ENCODE data around the gene PRR16.
"Not testable (repeated sequence)": the region's sequence is repeated elsewhere in the genome, so short reads cannot be mapped to it uniquely, and the experiment has no call there.

PRR16 gene

GRCh38 chr5:120450910-120451309, 13.2 kb upstream of the PRR16 start:
- Histone ChIP-seq H3K27me3 (replicated peaks in 2 of 5; ENCODE audit: control insufficient read depth in 4 of 5, insufficient read depth in 5 of 5, low read length in 4 of 5) (no peaks in the 10 kb centered on the region), H3K27ac (ENCODE audit: insufficient read depth in 1 of 2, low read depth in 1 of 2, low read length in 2 of 2, poor library complexity in 1 of 2, severe bottlenecking in 2 of 2) (no peak overlapping the region), H3K9me3 (ENCODE audit: control extremely low read depth in 1 of 5, control insufficient read depth in 4 of 5, insufficient read depth in 2 of 5, low read depth in 1 of 5, low read length in 4 of 5) (no peaks in the 10 kb centered on the region), H3K4me3 (ENCODE audit: control insufficient read depth in 1 of 7, extremely low read depth in 1 of 7, insufficient read depth in 4 of 7, low read depth in 2 of 7, low read length in 6 of 7) (no peak overlapping the region), H3K4me1 (ENCODE audit: control extremely low read depth in 1 of 4, control insufficient read depth in 4 of 4, insufficient read depth in 4 of 4, low read length in 3 of 4) (no peaks in the 10 kb centered on the region), H3K36me3 (ENCODE audit: control insufficient read depth in 4 of 4, insufficient read depth in 4 of 4, low read length in 3 of 4) (no peaks in the 10 kb centered on the region)
- POLR2A ChIA-PET, result no interaction called here
- 96% methylated on average over 5 of the region's 5 CpGs for WGBS (ENCODE audit: insufficient coverage)
- CTCF ChIA-PET, result no interaction called here
- no peak for DNase-seq

GRCh38 chr5:120451445-120451844, 12.7 kb upstream of the PRR16 start:
- 98% methylated on average over 6 of the region's 9 CpGs for WGBS (ENCODE audit: insufficient coverage)
- Histone ChIP-seq H3K4me3 (ENCODE audit: control insufficient read depth in 1 of 7, extremely low read depth in 1 of 7, insufficient read depth in 4 of 7, low read depth in 2 of 7, low read length in 6 of 7) (no peak overlapping the region), H3K9me3 (ENCODE audit: control extremely low read depth in 1 of 5, control insufficient read depth in 4 of 5, insufficient read depth in 2 of 5, low read depth in 1 of 5, low read length in 4 of 5) (no peaks in the 10 kb centered on the region), H3K27ac (ENCODE audit: insufficient read depth in 1 of 2, low read depth in 1 of 2, low read length in 2 of 2, poor library complexity in 1 of 2, severe bottlenecking in 2 of 2) (no peak overlapping the region), H3K4me1 (ENCODE audit: control extremely low read depth in 1 of 4, control insufficient read depth in 4 of 4, insufficient read depth in 4 of 4, low read length in 3 of 4) (no peaks in the 10 kb centered on the region), H3K36me3 (ENCODE audit: control insufficient read depth in 4 of 4, insufficient read depth in 4 of 4, low read length in 3 of 4) (no peaks in the 10 kb centered on the region), H3K27me3 (replicated peaks in 2 of 5; ENCODE audit: control insufficient read depth in 4 of 5, insufficient read depth in 5 of 5, low read length in 4 of 5) (no peaks in the 10 kb centered on the region)
- ChIA-PET CTCF (no interaction called here), POLR2A (no interaction called here)
- DNase-seq, result no peak

- no peak overlapping the region for H3K4me3 ChIP-seq (ENCODE audit: control insufficient read depth in 1 of 7, extremely low read depth in 1 of 7, insufficient read depth in 4 of 7, low read depth in 2 of 7, low read length in 6 of 7)
- H3K27me3 ChIP-seq (replicated peaks in 2 of 5; ENCODE audit: control insufficient read depth in 4 of 5, insufficient read depth in 5 of 5, low read length in 4 of 5), result no peaks in the 10 kb centered on the region
- H3K36me3 ChIP-seq (ENCODE audit: control insufficient read depth in 4 of 4, insufficient read depth in 4 of 4, low read length in 3 of 4), result no peaks in the 10 kb centered on the region
- H3K27ac ChIP-seq (ENCODE audit: insufficient read depth in 1 of 2, low read depth in 1 of 2, low read length in 2 of 2, poor library complexity in 1 of 2, severe bottlenecking in 2 of 2), result no peak overlapping the region
- POLR2A ChIA-PET, result no interaction called here
- no peaks in the 10 kb centered on the region for H3K4me1 ChIP-seq (ENCODE audit: control extremely low read depth in 1 of 4, control insufficient read depth in 4 of 4, insufficient read depth in 4 of 4, low read length in 3 of 4)
- no peaks in the 10 kb centered on the region for H3K9me3 ChIP-seq (ENCODE audit: control extremely low read depth in 1 of 5, control insufficient read depth in 4 of 5, insufficient read depth in 2 of 5, low read depth in 1 of 5, low read length in 4 of 5)
- CTCF ChIA-PET, result no interaction called here
- WGBS (ENCODE audit: insufficient coverage), result no CpG with 5 or more reads among the region's 1 CpG
- DNase-seq, result no peak
These were observed 11.6 kb upstream of the PRR16 start for GRCh38 chr5:120452471-120452870.

- POLR2A ChIA-PET, result no interaction called here
- no peak overlapping the region for H3K27ac ChIP-seq (ENCODE audit: insufficient read depth in 1 of 2, low read depth in 1 of 2, low read length in 2 of 2, poor library complexity in 1 of 2, severe bottlenecking in 2 of 2)
- CTCF ChIA-PET, result interaction anchor here (1.0 kb wide), 1 partner anchor 8 kb away, joined by 4 read pairs; no protein-coding TSS in a partner anchor
These were observed 9.9 kb upstream of the PRR16 start for GRCh38 chr5:120454094-120454798.

GRCh38 chr5:120456006-120456405, 8.1 kb upstream of the PRR16 start:
- H3K9me3 ChIP-seq (ENCODE audit: control extremely low read depth in 1 of 5, control insufficient read depth in 4 of 5, insufficient read depth in 2 of 5, low read depth in 1 of 5, low read length in 4 of 5), result no peaks in the 10 kb centered on the region
- CTCF ChIA-PET, result interaction anchor here (1.2 kb wide), 1 partner anchor 24 kb away, joined by 3 read pairs; no protein-coding TSS in a partner anchor
- WGBS (ENCODE audit: insufficient coverage), result no CpG with 5 or more reads among the region's 3 CpGs
- DNase-seq, result peak in 2 of 3 donors; percentile 18 to 24
- POLR2A ChIA-PET, result no interaction called here
- H3K4me3 ChIP-seq (ENCODE audit: control insufficient read depth in 1 of 7, extremely low read depth in 1 of 7, insufficient read depth in 4 of 7, low read depth in 2 of 7, low read length in 6 of 7), result no peak overlapping the region
- no peak overlapping the region for H3K27ac ChIP-seq (ENCODE audit: insufficient read depth in 1 of 2, low read depth in 1 of 2, low read length in 2 of 2, poor library complexity in 1 of 2, severe bottlenecking in 2 of 2)
- no peaks in the 10 kb centered on the region for H3K27me3 ChIP-seq (replicated peaks in 2 of 5; ENCODE audit: control insufficient read depth in 4 of 5, insufficient read depth in 5 of 5, low read length in 4 of 5)
- peaks cover 0 to 2% (median 0%) of the 10 kb centered on the region in 4 experiments for H3K4me1 ChIP-seq (ENCODE audit: control extremely low read depth in 1 of 4, control insufficient read depth in 4 of 4, insufficient read depth in 4 of 4, low read length in 3 of 4)
- H3K36me3 ChIP-seq (ENCODE audit: control insufficient read depth in 4 of 4, insufficient read depth in 4 of 4, low read length in 3 of 4), result no peaks in the 10 kb centered on the region

More at GRCh38 chr5:120454094-120454798, 9.9 kb upstream of the PRR16 start:
- Histone ChIP-seq H3K4me3 (ENCODE audit: control insufficient read depth in 1 of 7, extremely low read depth in 1 of 7, insufficient read depth in 4 of 7, low read depth in 2 of 7, low read length in 6 of 7) (no peak overlapping the region), H3K27me3 (replicated peaks in 2 of 5; ENCODE audit: control insufficient read depth in 4 of 5, insufficient read depth in 5 of 5, low read length in 4 of 5) (no peaks in the 10 kb centered on the region), H3K4me1 (ENCODE audit: control extremely low read depth in 1 of 4, control insufficient read depth in 4 of 4, insufficient read depth in 4 of 4, low read length in 3 of 4) (peaks cover 0 to 2% (median 0%) of the 10 kb centered on the region in 4 experiments), H3K9me3 (ENCODE audit: control extremely low read depth in 1 of 5, control insufficient read depth in 4 of 5, insufficient read depth in 2 of 5, low read depth in 1 of 5, low read length in 4 of 5) (no peaks in the 10 kb centered on the region), H3K36me3 (ENCODE audit: control insufficient read depth in 4 of 4, insufficient read depth in 4 of 4, low read length in 3 of 4) (no peaks in the 10 kb centered on the region)
- DNase-seq, result no peak
- 100% methylated on average over 1 of the region's 1 CpG for WGBS (ENCODE audit: insufficient coverage)

- no peaks in the 10 kb centered on the region for H3K9me3 ChIP-seq (ENCODE audit: control extremely low read depth in 1 of 5, control insufficient read depth in 4 of 5, insufficient read depth in 2 of 5, low read depth in 1 of 5, low read length in 4 of 5)
- H3K27me3 ChIP-seq (replicated peaks in 2 of 5; ENCODE audit: control insufficient read depth in 4 of 5, insufficient read depth in 5 of 5, low read length in 4 of 5), result no peaks in the 10 kb centered on the region
- no peaks in the 10 kb centered on the region for H3K36me3 ChIP-seq (ENCODE audit: control insufficient read depth in 4 of 4, insufficient read depth in 4 of 4, low read length in 3 of 4)
- peak; percentile 59 to 74 (median 60) for DNase-seq
- 35% methylated on average over 10 of the region's 20 CpGs for WGBS (ENCODE audit: insufficient coverage)
- peaks cover under 1 to 4% (median 2%) of the 10 kb centered on the region in 4 experiments for H3K4me1 ChIP-seq (ENCODE audit: control extremely low read depth in 1 of 4, control insufficient read depth in 4 of 4, insufficient read depth in 4 of 4, low read length in 3 of 4)
- peak overlapping the region in 5 of 7 experiments; percentile 23 to 88 (median 61) for H3K4me3 ChIP-seq (ENCODE audit: control insufficient read depth in 1 of 7, extremely low read depth in 1 of 7, insufficient read depth in 4 of 7, low read depth in 2 of 7, low read length in 6 of 7)
- ChIA-PET CTCF (interaction anchor here (1.1 to 2.3 kb wide), 5 partner anchors 10 to 401 kb away, joined by 4 to 10 read pairs (median 6); no protein-coding TSS in a partner anchor), POLR2A (no interaction called here)
- no peak overlapping the region for H3K27ac ChIP-seq (ENCODE audit: insufficient read depth in 1 of 2, low read depth in 1 of 2, low read length in 2 of 2, poor library complexity in 1 of 2, severe bottlenecking in 2 of 2)
These were observed 6.1 kb upstream of the PRR16 start for GRCh38 chr5:120457839-120458507.

GRCh38 chr5:120458508-120458847, 5.6 kb upstream of the PRR16 start:
- CTCF ChIA-PET, result interaction anchor here (0.9 to 2.3 kb wide), 6 partner anchors 9 to 402 kb away, joined by 3 to 10 read pairs (median 6); no protein-coding TSS in a partner anchor
- H3K27me3 ChIP-seq (replicated peaks in 2 of 5; ENCODE audit: control insufficient read depth in 4 of 5, insufficient read depth in 5 of 5, low read length in 4 of 5); H3K27ac ChIP-seq (ENCODE audit: insufficient read depth in 1 of 2, low read depth in 1 of 2, low read length in 2 of 2, poor library complexity in 1 of 2, severe bottlenecking in 2 of 2); H3K36me3 ChIP-seq (ENCODE audit: control insufficient read depth in 4 of 4, insufficient read depth in 4 of 4, low read length in 3 of 4); DNase-seq; H3K9me3 ChIP-seq (ENCODE audit: control extremely low read depth in 1 of 5, control insufficient read depth in 4 of 5, insufficient read depth in 2 of 5, low read depth in 1 of 5, low read length in 4 of 5); POLR2A ChIA-PET; H3K4me1 ChIP-seq (ENCODE audit: control extremely low read depth in 1 of 4, control insufficient read depth in 4 of 4, insufficient read depth in 4 of 4, low read length in 3 of 4): not testable (repeated sequence)
- H3K4me3 ChIP-seq (ENCODE audit: control insufficient read depth in 1 of 7, extremely low read depth in 1 of 7, insufficient read depth in 4 of 7, low read depth in 2 of 7, low read length in 6 of 7), result peak overlapping the region in 4 of 7 experiments; percentile 23 to 88 (median 72)
- no CpG with 5 or more reads among the region's 2 CpGs for WGBS (ENCODE audit: insufficient coverage)
